ENCODE data around the gene PDGFC.
"Not testable (repeated sequence)": the region's sequence is repeated elsewhere in the genome, so short reads cannot be mapped to it uniquely, and the experiment has no call there.

The PDGFC gene

GRCh38 chr4:156870861-156871260 lies 100.7 kb downstream of the PDGFC start:
- WGBS = 94% methylated on average over 3 of the region's 3 CpGs
- no peaks in the 10 kb centered on the region for H3K4me1 ChIP-seq (ENCODE audit: insufficient read depth, low read length)
- H3K9ac ChIP-seq (ENCODE audit: low read depth, low read length) = no peak overlapping the region
- H3K9me3 ChIP-seq (ENCODE audit: insufficient read depth, low read depth, low read length) = no peaks in the 10 kb centered on the region
- H3K4me3 ChIP-seq (ENCODE audit: low read length) = no peak overlapping the region
- no peak overlapping the region for H3K27ac ChIP-seq (ENCODE audit: low read depth, low read length)
- no peaks in the 10 kb centered on the region for H3K27me3 ChIP-seq (ENCODE audit: insufficient read depth, low read length)
- H3K36me3 ChIP-seq (ENCODE audit: insufficient read depth, low read length) = no peaks in the 10 kb centered on the region

GRCh38 chr4:156870131-156870530 lies 101.5 kb downstream of the PDGFC start:
- Histone ChIP-seq H3K27me3 (ENCODE audit: insufficient read depth, low read length) (no peaks in the 10 kb centered on the region), H3K9ac (ENCODE audit: low read depth, low read length) (no peak overlapping the region), H3K4me3 (ENCODE audit: low read length) (no peak overlapping the region), H3K36me3 (ENCODE audit: insufficient read depth, low read length) (no peaks in the 10 kb centered on the region), H3K4me1 (ENCODE audit: insufficient read depth, low read length) (no peaks in the 10 kb centered on the region), H3K9me3 (ENCODE audit: insufficient read depth, low read depth, low read length) (no peaks in the 10 kb centered on the region), H3K27ac (ENCODE audit: low read depth, low read length) (no peak overlapping the region)
- 95% methylated on average over 1 of the region's 1 CpG for WGBS

- H3K9ac ChIP-seq (ENCODE audit: low read depth, low read length); H3K27ac ChIP-seq (ENCODE audit: low read depth, low read length); H3K27me3 ChIP-seq (ENCODE audit: insufficient read depth, low read length); H3K9me3 ChIP-seq (ENCODE audit: insufficient read depth, low read depth, low read length); H3K4me1 ChIP-seq (ENCODE audit: insufficient read depth, low read length); H3K4me3 ChIP-seq (ENCODE audit: low read length); H3K36me3 ChIP-seq (ENCODE audit: insufficient read depth, low read length): not testable (repeated sequence)
- WGBS = 86% methylated on average over 1 of the region's 2 CpGs
Measured at GRCh38 chr4:156866088-156866487, 105.5 kb downstream of the PDGFC start.

GRCh38 chr4:156865451-156865850 lies 106.1 kb downstream of the PDGFC start:
- Histone ChIP-seq H3K27me3 (ENCODE audit: insufficient read depth, low read length) (no peaks in the 10 kb centered on the region), H3K9ac (ENCODE audit: low read depth, low read length) (no peak overlapping the region), H3K27ac (ENCODE audit: low read depth, low read length) (no peak overlapping the region), H3K4me1 (ENCODE audit: insufficient read depth, low read length) (no peaks in the 10 kb centered on the region), H3K36me3 (ENCODE audit: insufficient read depth, low read length) (no peaks in the 10 kb centered on the region), H3K9me3 (ENCODE audit: insufficient read depth, low read depth, low read length) (no peaks in the 10 kb centered on the region), H3K4me3 (ENCODE audit: low read length) (no peak overlapping the region)
- 98% methylated on average over 2 of the region's 2 CpGs for WGBS

- Histone ChIP-seq H3K9me3 (ENCODE audit: insufficient read depth, low read depth, low read length) (no peaks in the 10 kb centered on the region), H3K4me3 (ENCODE audit: low read length) (no peak overlapping the region), H3K27ac (ENCODE audit: low read depth, low read length) (no peak overlapping the region), H3K36me3 (ENCODE audit: insufficient read depth, low read length) (no peaks in the 10 kb centered on the region), H3K9ac (ENCODE audit: low read depth, low read length) (no peak overlapping the region), H3K27me3 (ENCODE audit: insufficient read depth, low read length) (no peaks in the 10 kb centered on the region), H3K4me1 (ENCODE audit: insufficient read depth, low read length) (no peaks in the 10 kb centered on the region)
- 100% methylated on average over 2 of the region's 3 CpGs for WGBS
Measured at GRCh38 chr4:156858071-156858470, 113.5 kb downstream of the PDGFC start.

- H3K27ac ChIP-seq (ENCODE audit: low read depth, low read length) = no peak overlapping the region
- no peaks in the 10 kb centered on the region for H3K27me3 ChIP-seq (ENCODE audit: insufficient read depth, low read length)
- H3K36me3 ChIP-seq (ENCODE audit: insufficient read depth, low read length) = no peaks in the 10 kb centered on the region
- WGBS = 94% methylated on average over 5 of the region's 5 CpGs
- no peak overlapping the region for H3K9ac ChIP-seq (ENCODE audit: low read depth, low read length)
- H3K4me3 ChIP-seq (ENCODE audit: low read length) = no peak overlapping the region
- H3K4me1 ChIP-seq (ENCODE audit: insufficient read depth, low read length) = no peaks in the 10 kb centered on the region
- peaks cover 39% of the 10 kb centered on the region for H3K9me3 ChIP-seq (ENCODE audit: insufficient read depth, low read depth, low read length)
Measured at GRCh38 chr4:156838761-156839160, 132.8 kb downstream of the PDGFC start.

GRCh38 chr4:156837625-156838345 lies 133.8 kb downstream of the PDGFC start:
- no peak overlapping the region for H3K27ac ChIP-seq (ENCODE audit: low read depth, low read length)
- no peak overlapping the region for H3K4me3 ChIP-seq (ENCODE audit: low read length)
- H3K36me3 ChIP-seq (ENCODE audit: insufficient read depth, low read length) = no peaks in the 10 kb centered on the region
- H3K9me3 ChIP-seq (ENCODE audit: insufficient read depth, low read depth, low read length) = peaks cover 39% of the 10 kb centered on the region
- H3K9ac ChIP-seq (ENCODE audit: low read depth, low read length) = no peak overlapping the region
- no peaks in the 10 kb centered on the region for H3K27me3 ChIP-seq (ENCODE audit: insufficient read depth, low read length)
- WGBS = 98% methylated on average over 2 of the region's 2 CpGs
- H3K4me1 ChIP-seq (ENCODE audit: insufficient read depth, low read length) = no peaks in the 10 kb centered on the region

GRCh38 chr4:156832886-156833285 lies 138.7 kb downstream of the PDGFC start:
- H3K4me1 ChIP-seq (ENCODE audit: insufficient read depth, low read length) = no peaks in the 10 kb centered on the region
- H3K9ac ChIP-seq (ENCODE audit: low read depth, low read length) = no peak overlapping the region
- 99% methylated on average over 3 of the region's 3 CpGs for WGBS
- H3K27me3 ChIP-seq (ENCODE audit: insufficient read depth, low read length) = no peaks in the 10 kb centered on the region
- no peaks in the 10 kb centered on the region for H3K36me3 ChIP-seq (ENCODE audit: insufficient read depth, low read length)
- H3K4me3 ChIP-seq (ENCODE audit: low read length) = no peak overlapping the region
- no peak overlapping the region for H3K27ac ChIP-seq (ENCODE audit: low read depth, low read length)
- H3K9me3 ChIP-seq (ENCODE audit: insufficient read depth, low read depth, low read length) = peaks cover 7% of the 10 kb centered on the region; the same call in 1 of the 2 replicates

GRCh38 chr4:156830351-156830750 lies 141.2 kb downstream of the PDGFC start:
- WGBS = 90% methylated on average over 4 of the region's 4 CpGs
- Histone ChIP-seq H3K27me3 (ENCODE audit: insufficient read depth, low read length) (no peaks in the 10 kb centered on the region), H3K9ac (ENCODE audit: low read depth, low read length) (no peak overlapping the region), H3K27ac (ENCODE audit: low read depth, low read length) (no peak overlapping the region), H3K36me3 (ENCODE audit: insufficient read depth, low read length) (no peaks in the 10 kb centered on the region), H3K4me1 (ENCODE audit: insufficient read depth, low read length) (no peaks in the 10 kb centered on the region), H3K4me3 (ENCODE audit: low read length) (no peak overlapping the region), H3K9me3 (ENCODE audit: insufficient read depth, low read depth, low read length) (no peaks in the 10 kb centered on the region)

- no peaks in the 10 kb centered on the region for H3K4me1 ChIP-seq (ENCODE audit: insufficient read depth, low read length)
- H3K27me3 ChIP-seq (ENCODE audit: insufficient read depth, low read length) = no peaks in the 10 kb centered on the region
- no peaks in the 10 kb centered on the region for H3K36me3 ChIP-seq (ENCODE audit: insufficient read depth, low read length)
- 96% methylated on average over 3 of the region's 4 CpGs for WGBS
- no peak overlapping the region for H3K4me3 ChIP-seq (ENCODE audit: low read length)
- no peak overlapping the region for H3K9ac ChIP-seq (ENCODE audit: low read depth, low read length)
- no peaks in the 10 kb centered on the region for H3K9me3 ChIP-seq (ENCODE audit: insufficient read depth, low read depth, low read length)
- no peak overlapping the region for H3K27ac ChIP-seq (ENCODE audit: low read depth, low read length)
Measured at GRCh38 chr4:156829201-156829873, 142.3 kb downstream of the PDGFC start.

- H3K4me3 ChIP-seq (ENCODE audit: low read length) = no peak overlapping the region
- no peak overlapping the region for H3K27ac ChIP-seq (ENCODE audit: low read depth, low read length)
- no peaks in the 10 kb centered on the region for H3K27me3 ChIP-seq (ENCODE audit: insufficient read depth, low read length)
- H3K4me1 ChIP-seq (ENCODE audit: insufficient read depth, low read length) = no peaks in the 10 kb centered on the region
- H3K36me3 ChIP-seq (ENCODE audit: insufficient read depth, low read length) = no peaks in the 10 kb centered on the region
- H3K9me3 ChIP-seq (ENCODE audit: insufficient read depth, low read depth, low read length) = no peaks in the 10 kb centered on the region
- 94% methylated on average over 2 of the region's 2 CpGs for WGBS
- H3K9ac ChIP-seq (ENCODE audit: low read depth, low read length) = no peak overlapping the region
Measured at GRCh38 chr4:156827519-156827918, 144.1 kb downstream of the PDGFC start.
